HEK293 (cell line): ENCODE measurements around the gene C1orf115.

Experiments
- ATF2 ChIP-seq: fragments of 450-650 bp; formaldehyde crosslinking; IDR thresholded peaks from 2 replicates; pipeline ENCODE4 v1.5.1; 2016; ENCODE audit warnings: missing biosample characterization, missing genetic modification characterization, low read depth
- BCL11B ChIP-seq: fragments of 450-650 bp; formaldehyde crosslinking; IDR thresholded peaks from 2 replicates; pipeline ENCODE4 v1.5.1; 2016; ENCODE audit warnings: low read depth, missing biosample characterization, missing genetic modification characterization
- GFI1B ChIP-seq: fragments of 450-650 bp; formaldehyde crosslinking; IDR thresholded peaks from 2 replicates; pipeline ENCODE4 v1.5.1; 2016; ENCODE audit warnings: missing biosample characterization, missing genetic modification characterization
- IKZF3 ChIP-seq: fragments of 450-650 bp; IDR thresholded peaks from 2 replicates; pipeline ENCODE4 v1.5.0; 2018; ENCODE audit warnings: missing biosample characterization, mild to moderate bottlenecking, missing genetic modification characterization, moderate library complexity
- KLF7 ChIP-seq: fragments of 450-650 bp; formaldehyde crosslinking; IDR thresholded peaks from 2 replicates; pipeline ENCODE4 v1.5.1; 2016; ENCODE audit warnings: missing biosample characterization, missing genetic modification characterization, borderline replicate concordance
- MYNN ChIP-seq: fragments of 450-650 bp; formaldehyde crosslinking; IDR thresholded peaks from 2 replicates; pipeline ENCODE4 v1.5.1; 2016; ENCODE audit warnings: missing biosample characterization, missing genetic modification characterization, borderline replicate concordance
- PATZ1 ChIP-seq: fragments of 450-650 bp; formaldehyde crosslinking; IDR thresholded peaks from 2 replicates; pipeline ENCODE4 v1.5.1; 2016; ENCODE audit warnings: missing biosample characterization, missing genetic modification characterization
- RBAK ChIP-seq: fragments of 450-650 bp; formaldehyde crosslinking; IDR thresholded peaks from 2 replicates; pipeline ENCODE4 v1.5.1; 2016; ENCODE audit warnings: missing biosample characterization, missing genetic modification characterization
- REPIN1 ChIP-seq: fragments of 450-650 bp; formaldehyde crosslinking; IDR thresholded peaks from 2 replicates; pipeline ENCODE4 v1.5.1; 2017; ENCODE audit warnings: missing biosample characterization, missing genetic modification characterization, low read depth
- SCRT2 ChIP-seq: fragments of 450-650 bp; formaldehyde crosslinking; IDR thresholded peaks from 2 replicates; pipeline ENCODE4 v1.5.1; 2016; ENCODE audit warnings: missing biosample characterization, missing genetic modification characterization
- SETDB1 ChIP-seq: IDR thresholded peaks from one replicate; pipeline ENCODE4 v1.6.1; 2017; ENCODE audit warnings: mild to moderate bottlenecking, low read length, moderate library complexity, mixed read lengths; ENCODE audit not compliant: insufficient read length
- ZBTB1 ChIP-seq: fragments of 450-650 bp; formaldehyde crosslinking; IDR thresholded peaks from 2 replicates; pipeline ENCODE4 v1.5.1; 2016; ENCODE audit warnings: missing biosample characterization, missing genetic modification characterization
- ZBTB20 ChIP-seq: fragments of 450-650 bp; formaldehyde crosslinking; IDR thresholded peaks from 2 replicates; pipeline ENCODE4 v1.5.1; 2016; ENCODE audit warnings: missing biosample characterization, missing genetic modification characterization
- ZBTB44 ChIP-seq: fragments of 450-650 bp; IDR thresholded peaks from 2 replicates; pipeline ENCODE4 v1.5.1; 2018; ENCODE audit warnings: missing biosample characterization, mild to moderate bottlenecking, missing genetic modification characterization
- ZBTB6 ChIP-seq: fragments of 450-650 bp; formaldehyde crosslinking; IDR thresholded peaks from 2 replicates; pipeline ENCODE4 v1.5.1; 2017; ENCODE audit warnings: missing biosample characterization, missing genetic modification characterization
- ZFP41 ChIP-seq: fragments of 450-650 bp; formaldehyde crosslinking; IDR thresholded peaks from 2 replicates; pipeline ENCODE4 v1.5.1; 2016; ENCODE audit warnings: missing biosample characterization, missing genetic modification characterization, borderline replicate concordance
- ZIC2 ChIP-seq: fragments of 450-650 bp; formaldehyde crosslinking; IDR thresholded peaks from 2 replicates; pipeline ENCODE4 v1.5.1; 2016; ENCODE audit warnings: missing biosample characterization, missing genetic modification characterization
- ZNF133 ChIP-seq: fragments of 450-650 bp; formaldehyde crosslinking; IDR thresholded peaks from 2 replicates; pipeline ENCODE4 v1.5.1; 2016; ENCODE audit warnings: missing biosample characterization, missing genetic modification characterization
- ZNF146 ChIP-seq: fragments of 450-650 bp; formaldehyde crosslinking; IDR thresholded peaks from 2 replicates; pipeline ENCODE4 v1.5.1; 2016; ENCODE audit warnings: missing biosample characterization, missing genetic modification characterization
- ZNF155 ChIP-seq: fragments of 450-650 bp; formaldehyde crosslinking; IDR thresholded peaks from 2 replicates; pipeline ENCODE4 v1.5.1; 2016; ENCODE audit warnings: missing biosample characterization, missing genetic modification characterization
- ZNF16 ChIP-seq: fragments of 450-650 bp; formaldehyde crosslinking; IDR thresholded peaks from 2 replicates; pipeline ENCODE4 v1.5.1; 2016; ENCODE audit warnings: low read depth, missing biosample characterization, missing genetic modification characterization
- ZNF184 ChIP-seq: fragments of 450-650 bp; IDR thresholded peaks from 2 replicates; pipeline ENCODE4 v1.5.1; 2018; ENCODE audit warnings: missing biosample characterization, mild to moderate bottlenecking, missing genetic modification characterization
- ZNF19 ChIP-seq: fragments of 450-650 bp; formaldehyde crosslinking; IDR thresholded peaks from 2 replicates; pipeline ENCODE4; 2016; ENCODE audit warnings: missing biosample characterization, missing genetic modification characterization, low read depth
- ZNF2 ChIP-seq: fragments of 450-650 bp; formaldehyde crosslinking; IDR thresholded peaks from 2 replicates; pipeline ENCODE4 v1.5.1; 2016; ENCODE audit warnings: missing biosample characterization, missing genetic modification characterization
- ZNF248 ChIP-seq: fragments of 450-650 bp; formaldehyde crosslinking; IDR thresholded peaks from 2 replicates; pipeline ENCODE4 v1.5.1; 2017; ENCODE audit warnings: missing biosample characterization, missing genetic modification characterization
- ZNF280C ChIP-seq: fragments of 450-650 bp; formaldehyde crosslinking; IDR thresholded peaks from 2 replicates; pipeline ENCODE4 v1.5.1; 2016; ENCODE audit warnings: missing biosample characterization, missing genetic modification characterization
- ZNF311 ChIP-seq: fragments of 450-650 bp; formaldehyde crosslinking; IDR thresholded peaks from 2 replicates; pipeline ENCODE4 v1.5.1; 2017; ENCODE audit warnings: missing biosample characterization, missing genetic modification characterization, borderline replicate concordance
- ZNF473 ChIP-seq: fragments of 450-650 bp; formaldehyde crosslinking; IDR thresholded peaks from 2 replicates; pipeline ENCODE4 v1.5.1; 2017; ENCODE audit warnings: missing biosample characterization, missing genetic modification characterization
- ZNF514 ChIP-seq: fragments of 450-650 bp; formaldehyde crosslinking; IDR thresholded peaks from 2 replicates; pipeline ENCODE4 v1.5.1; 2016; ENCODE audit warnings: missing biosample characterization, missing genetic modification characterization
- ZNF549 ChIP-seq: fragments of 450-650 bp; IDR thresholded peaks from 2 replicates; pipeline ENCODE4 v1.5.1; 2018; ENCODE audit warnings: missing biosample characterization, missing genetic modification characterization, mild to moderate bottlenecking, inconsistent platforms, moderate library complexity
- ZNF561 ChIP-seq: fragments of 450-650 bp; IDR thresholded peaks from 2 replicates; pipeline ENCODE4 v1.5.1; 2018; ENCODE audit warnings: missing biosample characterization, missing genetic modification characterization, borderline replicate concordance
- ZNF670 ChIP-seq: fragments of 450-650 bp; formaldehyde crosslinking; IDR thresholded peaks from 2 replicates; pipeline ENCODE4 v1.5.1; 2016; ENCODE audit warnings: missing biosample characterization, missing genetic modification characterization, low read depth
- ZNF792 ChIP-seq: fragments of 450-650 bp; formaldehyde crosslinking; IDR thresholded peaks from 2 replicates; pipeline ENCODE4 v1.5.1; 2016; ENCODE audit warnings: missing biosample characterization, missing genetic modification characterization
- ZSCAN30 ChIP-seq: fragments of 450-650 bp; IDR thresholded peaks from 2 replicates; pipeline ENCODE4 v1.5.1; 2018; ENCODE audit warnings: missing biosample characterization, mild to moderate bottlenecking, missing genetic modification characterization, moderate library complexity
- ZXDB ChIP-seq: fragments of 450-650 bp; formaldehyde crosslinking; IDR thresholded peaks from 2 replicates; pipeline ENCODE4 v1.5.1; 2016; ENCODE audit warnings: missing biosample characterization, missing genetic modification characterization

C1orf115 gene

GRCh38 chr1:220733086-220733601 lies 43.0 kb downstream of the C1orf115 start (continued):
- TF ChIP-seq ZFP41 (tag by site-specific recombination) (no peak), ZNF19 (tag by site-specific recombination) (no peak), PATZ1 (tag by site-specific recombination) (peak; percentile 72), SETDB1 (no peak), ZXDB (no peak), ZIC2 (tag by site-specific recombination) (no peak), ZNF133 (tag by site-specific recombination) (no peak), ZNF2 (no peak), ZNF280C (tag by site-specific recombination) (no peak), ZNF146 (no peak), ZNF514 (tag by site-specific recombination) (no peak), ZBTB1 (tag by site-specific recombination) (no peak), RBAK (no peak), ZNF184 (tag by site-specific recombination) (no peak), IKZF3 (tag by site-specific recombination) (no peak), REPIN1 (tag by site-specific recombination) (no peak), ZBTB6 (tag by site-specific recombination) (no peak), ZNF16 (tag by site-specific recombination) (no peak), ZNF248 (tag by site-specific recombination) (no peak), ZBTB44 (no peak), MYNN (no peak), BCL11B (tag by site-specific recombination) (no peak), ZNF792 (no peak), ZNF473 (no peak), ZNF311 (no peak), ZBTB20 (tag by site-specific recombination) (no peak), SCRT2 (no peak), ATF2 (tag by site-specific recombination) (no peak), ZSCAN30 (tag by site-specific recombination) (0 out of 2 replicates have a peak, but pooled peaks have one; percentile 32), ZNF670 (tag by site-specific recombination) (no peak), ZNF561 (tag by site-specific recombination) (no peak), KLF7 (no peak), GFI1B (no peak), ZNF155 (tag by site-specific recombination) (no peak), ZNF549 (tag by site-specific recombination) (no peak)
